ENCODE results near the gene C2orf76.

Gene C2orf76

DNA sequence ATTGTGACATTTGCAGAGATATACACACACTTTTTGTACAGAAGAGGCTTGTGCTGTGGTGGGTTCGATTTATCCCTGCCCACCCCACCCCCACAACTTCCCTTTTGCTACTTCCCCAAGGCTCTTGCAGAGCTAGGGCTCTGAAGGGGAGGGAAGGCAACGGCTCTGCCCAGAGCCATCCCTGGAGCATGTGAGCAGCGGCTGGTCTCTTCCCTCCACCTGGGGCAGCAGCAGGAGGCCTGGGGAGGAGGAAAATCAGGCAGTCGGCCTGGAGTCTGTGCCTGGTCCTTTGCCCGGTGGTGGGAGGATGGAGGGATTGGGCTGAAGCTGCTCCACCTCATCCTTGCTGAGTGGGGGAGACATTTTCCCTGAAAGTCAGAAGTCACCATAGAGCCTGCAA is 103.0 kb downstream of the C2orf76 start:
- DNase-seq (ENCODE audit: low spot score) = no peak

DNA sequence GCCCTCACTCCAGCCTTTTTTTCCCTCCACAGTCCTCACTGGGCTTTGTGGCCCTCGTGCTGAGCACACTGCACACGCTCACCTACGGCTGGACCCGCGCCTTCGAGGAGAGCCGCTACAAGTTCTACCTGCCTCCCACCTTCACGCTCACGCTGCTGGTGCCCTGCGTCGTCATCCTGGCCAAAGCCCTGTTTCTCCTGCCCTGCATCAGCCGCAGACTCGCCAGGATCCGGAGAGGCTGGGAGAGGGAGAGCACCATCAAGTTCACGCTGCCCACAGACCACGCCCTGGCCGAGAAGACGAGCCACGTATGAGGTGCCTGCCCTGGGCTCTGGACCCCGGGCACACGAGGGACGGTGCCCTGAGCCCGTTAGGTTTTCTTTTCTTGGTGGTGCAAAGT is 103.6 kb downstream of the C2orf76 start:
- no peak for DNase-seq (ENCODE audit: low spot score)

DNA sequence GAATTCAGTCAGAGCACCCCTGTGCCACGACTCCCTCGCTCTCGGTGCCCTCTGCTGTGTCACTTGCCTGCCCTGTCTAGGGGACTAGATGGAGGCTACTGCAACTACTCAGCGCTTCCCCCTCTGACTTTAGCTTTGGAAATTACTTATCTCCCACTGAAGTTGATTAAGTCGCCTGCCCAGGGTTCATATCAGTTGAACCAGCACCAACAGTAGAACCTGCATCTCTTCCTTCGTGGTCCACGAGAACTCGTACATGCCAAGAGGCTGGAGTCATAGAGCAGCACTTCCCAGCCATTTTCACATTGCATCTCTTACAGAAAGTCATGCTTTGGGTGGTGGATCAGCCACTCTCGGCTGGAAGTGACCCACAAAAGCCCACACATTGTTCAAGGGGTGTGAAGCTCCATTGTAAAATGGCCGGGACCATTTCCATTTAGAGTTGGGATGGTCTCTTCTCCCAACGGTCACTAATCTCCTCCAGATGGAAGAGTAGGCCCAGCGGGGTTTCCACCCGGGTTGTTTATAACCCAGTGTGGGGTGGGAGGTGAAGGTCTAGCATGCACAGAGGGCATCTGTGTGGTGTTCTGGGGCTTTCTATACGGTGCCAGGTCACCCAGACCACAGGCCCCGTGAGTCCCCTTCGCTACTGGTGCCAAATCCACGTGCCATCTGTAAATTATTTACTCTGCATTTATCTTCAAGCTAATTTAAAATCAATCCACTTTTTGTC is 105.0 kb downstream of the C2orf76 start:
- DNase-seq (ENCODE audit: low spot score) = no peak

DNA sequence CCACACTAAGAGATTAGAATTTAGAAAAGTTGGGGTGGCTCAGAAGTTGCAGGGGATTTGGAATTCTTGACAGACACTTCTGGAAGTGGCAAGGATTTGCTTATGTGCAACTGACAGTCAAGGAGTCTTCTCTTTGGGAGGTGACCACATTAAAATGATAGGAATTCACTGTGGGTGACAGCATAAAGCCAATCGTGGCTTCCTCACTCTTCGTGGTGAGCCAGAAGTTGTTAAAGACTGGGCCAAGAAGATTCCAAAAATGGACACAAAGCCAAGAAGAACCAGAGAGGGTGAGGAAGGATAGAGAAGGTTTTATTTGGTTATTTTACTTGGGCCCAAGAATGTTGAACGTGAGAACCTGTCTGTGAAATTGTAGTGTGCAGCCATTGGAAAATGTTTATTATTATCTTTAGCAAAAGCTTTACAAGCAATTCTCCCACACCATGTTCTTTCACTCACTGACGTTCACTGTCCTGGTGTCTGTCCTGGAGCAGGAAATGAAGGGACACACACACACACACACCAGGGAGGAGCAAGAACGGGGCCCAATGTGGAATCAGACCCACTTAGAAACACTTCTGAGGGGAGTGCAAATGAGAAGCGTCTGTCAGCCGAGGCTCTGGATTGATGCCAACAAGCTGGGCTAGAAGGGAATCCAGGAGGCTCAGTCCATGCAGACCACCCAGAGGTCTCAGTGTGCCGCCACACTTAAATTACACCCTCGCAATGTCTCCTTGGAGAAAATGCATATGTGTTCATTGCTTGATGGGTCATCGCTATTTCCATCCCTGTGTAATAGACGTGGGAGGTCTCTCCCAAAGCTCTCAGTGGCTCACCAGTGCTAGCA is 105.8 kb downstream of the C2orf76 start:
- DNase-seq (ENCODE audit: low spot score) = peak; percentile 78

DNA sequence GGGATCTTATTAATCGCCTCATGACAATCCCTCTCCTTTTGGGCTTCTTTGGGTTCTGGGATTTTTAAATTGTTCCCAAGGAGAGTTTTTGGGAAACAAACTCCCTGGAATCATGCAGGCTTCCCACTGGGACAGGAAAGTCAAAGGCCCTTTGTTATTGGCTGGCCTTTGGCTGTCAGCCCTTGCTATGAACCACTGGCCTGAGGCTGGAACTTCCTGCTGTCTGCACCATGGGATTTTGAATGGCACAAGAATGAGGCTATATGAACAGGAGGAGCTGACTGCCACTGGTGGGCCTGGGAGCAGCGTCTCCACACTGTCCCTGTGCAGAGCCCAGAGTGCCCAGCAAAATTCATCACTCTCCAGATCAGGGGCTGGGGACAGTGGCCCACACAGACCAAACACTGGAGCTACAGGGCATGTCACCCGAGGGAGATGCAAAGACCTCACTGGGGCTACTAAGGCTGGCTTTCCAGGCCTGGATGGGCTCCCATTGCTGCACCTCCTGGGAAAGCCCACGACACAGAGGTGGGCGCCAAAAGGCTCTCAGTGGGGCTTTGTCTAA is 107.3 kb downstream of the C2orf76 start:
- DNase-seq (ENCODE audit: low spot score) = no peak

DNA sequence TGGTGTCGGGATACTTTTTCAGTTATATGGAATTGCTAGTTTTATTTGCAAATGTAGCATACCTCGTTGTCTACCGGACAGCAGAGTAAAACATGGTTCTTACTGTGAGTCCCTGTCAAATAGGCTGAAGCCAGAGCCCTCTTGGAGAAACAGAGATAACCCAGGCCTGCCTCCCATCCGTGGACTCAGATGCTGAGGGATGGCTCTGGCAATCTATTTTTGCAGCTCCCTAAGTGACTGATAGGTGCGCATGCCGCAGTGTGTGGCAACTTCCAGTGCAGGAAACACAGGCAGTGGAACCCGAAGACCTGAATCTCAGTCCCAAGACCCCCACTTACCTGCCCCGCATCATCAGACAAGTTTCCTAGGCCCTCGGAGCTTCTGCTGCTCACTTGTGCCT is 109.4 kb downstream of the C2orf76 start:
- DNase-seq (ENCODE audit: low spot score) = no peak

DNA sequence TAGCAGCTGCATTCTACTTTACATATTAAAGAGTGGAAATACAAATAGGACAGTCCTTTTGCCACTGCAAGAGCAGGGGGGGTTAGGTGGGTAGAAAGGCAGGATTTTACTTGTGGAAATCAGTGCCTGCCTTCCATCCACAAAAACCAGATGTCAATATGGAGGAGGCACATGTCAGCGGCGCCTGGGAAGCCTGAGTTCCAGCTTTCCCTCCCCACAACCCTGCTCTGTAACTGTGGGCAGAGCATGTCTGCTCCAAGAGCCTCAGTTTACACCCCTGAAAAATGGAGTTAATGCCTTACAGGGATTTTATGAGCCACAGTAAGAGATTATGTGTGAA is 110.1 kb downstream of the C2orf76 start:
- no peak for DNase-seq (ENCODE audit: low spot score)

DNA sequence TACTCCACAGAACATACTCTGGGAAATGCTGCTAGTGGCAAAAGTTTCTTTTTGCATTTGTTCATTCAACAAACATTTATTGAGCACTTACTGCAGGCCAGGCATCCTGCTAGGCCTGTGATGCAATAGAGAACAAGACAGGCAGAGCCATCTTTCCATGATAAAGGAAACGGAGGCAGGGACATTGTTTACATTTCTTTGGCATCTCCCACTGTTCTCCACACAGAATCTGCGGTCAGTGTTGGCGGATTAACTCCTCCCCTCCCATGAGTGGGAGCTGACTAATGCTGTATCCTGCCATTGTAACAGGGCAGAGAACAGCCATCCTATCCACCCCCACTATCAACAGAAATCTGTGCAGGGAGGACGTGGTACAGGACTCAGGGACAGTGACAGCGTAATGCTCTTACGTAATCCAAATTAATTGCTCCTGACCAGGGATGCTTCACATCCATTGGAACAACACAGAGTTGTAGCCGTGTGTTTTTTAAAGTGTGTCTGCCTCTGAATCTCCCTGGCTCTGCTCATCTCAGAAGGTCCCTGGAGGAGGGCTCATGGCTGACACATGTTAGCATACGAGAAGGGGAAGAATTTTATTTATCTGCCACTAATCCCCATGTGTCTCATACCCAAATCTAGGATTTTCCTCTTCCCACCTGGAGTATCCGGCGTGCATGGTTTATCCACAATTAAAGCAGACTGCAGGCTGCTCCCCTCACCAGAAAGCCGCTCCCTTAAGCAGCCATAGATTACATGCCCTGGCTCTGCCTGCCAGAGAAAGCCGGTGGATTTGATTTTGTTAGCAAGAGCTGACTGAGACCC is 110.7 kb downstream of the C2orf76 start:
- DNase-seq (ENCODE audit: low spot score) = peak; percentile 89

DNA sequence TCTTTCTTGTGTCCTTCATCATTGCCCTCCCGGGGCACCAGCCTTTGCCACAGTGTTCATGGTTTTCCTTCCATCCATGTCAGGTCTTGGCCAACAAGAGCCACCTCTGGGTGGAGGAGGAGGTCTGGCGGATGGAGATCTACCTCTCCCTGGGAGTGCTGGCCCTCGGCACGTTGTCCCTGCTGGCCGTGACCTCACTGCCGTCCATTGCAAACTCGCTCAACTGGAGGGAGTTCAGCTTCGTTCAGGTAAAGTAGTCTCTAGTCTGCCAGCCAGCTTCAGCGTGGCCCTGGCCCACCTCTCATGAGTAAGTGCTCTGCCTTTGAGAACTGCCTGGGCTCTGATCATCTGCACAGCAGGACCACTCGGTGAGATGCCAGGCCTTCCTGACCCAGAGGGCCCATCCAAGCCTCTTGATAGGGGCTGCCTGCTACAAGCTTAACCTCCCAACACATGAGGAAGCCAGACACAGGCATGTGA is 112.0 kb downstream of the C2orf76 start:
- no peak for DNase-seq (ENCODE audit: low spot score)

DNA sequence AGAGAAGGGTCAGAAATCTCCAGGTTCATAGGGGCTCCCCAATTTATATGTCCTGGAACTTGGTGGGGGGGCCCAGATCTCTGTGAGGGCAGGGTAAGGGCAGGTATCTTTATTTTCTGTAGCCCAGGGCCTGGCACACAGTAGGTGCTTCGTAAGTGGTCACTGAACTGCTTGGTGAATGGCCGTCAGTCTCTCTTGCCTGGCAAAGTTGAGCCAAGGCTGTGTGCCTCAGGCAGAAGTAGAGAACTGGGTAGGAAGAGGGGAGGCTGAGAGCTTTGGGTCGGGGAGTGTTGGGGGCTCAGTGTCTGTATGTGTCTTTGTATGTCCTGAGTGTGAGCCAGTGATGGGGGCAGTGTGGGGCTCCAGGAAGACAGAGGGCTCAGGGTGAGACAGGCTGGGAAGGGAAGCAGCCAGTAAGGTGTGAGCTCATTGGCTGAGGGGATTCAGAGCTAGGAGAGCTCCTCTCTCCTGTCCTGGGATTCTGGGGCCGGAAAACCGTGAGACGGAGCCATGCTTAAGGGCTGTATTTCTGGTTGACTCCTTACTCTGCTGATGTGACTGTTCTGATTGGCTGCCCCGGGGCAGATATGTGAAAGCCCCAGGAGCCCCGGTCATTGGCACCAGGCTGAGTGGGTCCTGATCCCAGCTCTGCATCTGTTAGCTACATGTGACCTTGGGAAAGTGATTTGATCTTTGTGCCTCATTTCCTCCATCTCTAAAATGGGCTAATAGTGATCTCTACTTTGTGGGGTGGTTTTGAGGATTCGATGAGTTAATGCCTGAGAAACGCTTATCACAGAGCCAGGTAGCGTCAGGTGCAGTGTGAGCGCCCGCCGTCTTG is 112.7 kb downstream of the C2orf76 start:
- no peak for DNase-seq (ENCODE audit: low spot score)

DNA sequence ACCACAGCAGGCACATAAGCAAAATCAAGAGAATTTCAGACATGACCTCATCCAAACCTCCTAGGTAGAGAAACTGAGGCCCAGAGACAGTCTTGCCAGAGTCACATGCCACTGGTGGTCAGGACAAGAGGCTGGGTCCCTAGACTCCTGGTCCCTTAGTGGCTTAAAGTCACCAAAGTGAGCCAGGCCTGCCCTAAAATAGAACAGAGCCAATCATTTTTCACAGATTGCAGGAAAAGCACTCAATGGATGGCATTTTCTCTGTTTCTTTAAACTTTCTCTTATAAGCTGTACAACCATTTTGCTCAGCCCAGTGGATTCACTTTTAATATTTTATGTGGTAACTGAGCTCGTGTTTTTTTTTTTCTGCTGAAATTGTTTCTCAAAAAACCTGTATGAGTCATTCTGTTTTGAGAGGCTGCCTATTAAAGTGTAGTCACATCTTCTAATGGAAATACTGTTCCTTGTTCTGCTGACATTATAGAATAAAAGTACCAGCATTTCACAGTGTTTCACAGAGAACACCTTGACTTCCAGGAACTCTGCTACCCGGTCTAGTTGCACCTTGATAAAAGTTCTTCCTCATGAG is 113.4 kb downstream of the C2orf76 start:
- no peak for DNase-seq (ENCODE audit: low spot score)
